ENCODE results near the gene NUDT21.
"Not testable (repeated sequence)": the region's sequence is repeated elsewhere in the genome, so short reads cannot be mapped to it uniquely, and the experiment has no call there.

DNA sequence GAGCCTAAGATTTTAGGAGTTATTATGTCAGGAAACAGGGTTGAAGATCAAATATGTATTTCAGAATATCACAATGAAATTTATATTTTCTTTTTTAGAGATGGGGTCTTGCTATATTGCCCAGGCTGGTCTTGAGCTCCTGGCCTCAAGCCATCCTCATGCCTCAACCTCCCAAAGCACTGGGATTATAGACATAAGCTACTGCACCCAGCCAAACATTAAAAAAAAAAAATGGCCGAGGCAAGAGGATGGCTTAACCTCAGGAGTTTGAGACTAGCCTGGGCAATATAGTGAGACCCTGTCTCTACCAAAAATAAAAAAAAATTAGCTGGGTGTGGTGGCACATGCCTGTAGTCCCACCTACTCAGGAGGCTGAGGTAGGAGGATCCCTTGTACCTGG is 37.7 kb upstream of the NUDT21 start:
- TF ChIP-seq, protein P1, sequence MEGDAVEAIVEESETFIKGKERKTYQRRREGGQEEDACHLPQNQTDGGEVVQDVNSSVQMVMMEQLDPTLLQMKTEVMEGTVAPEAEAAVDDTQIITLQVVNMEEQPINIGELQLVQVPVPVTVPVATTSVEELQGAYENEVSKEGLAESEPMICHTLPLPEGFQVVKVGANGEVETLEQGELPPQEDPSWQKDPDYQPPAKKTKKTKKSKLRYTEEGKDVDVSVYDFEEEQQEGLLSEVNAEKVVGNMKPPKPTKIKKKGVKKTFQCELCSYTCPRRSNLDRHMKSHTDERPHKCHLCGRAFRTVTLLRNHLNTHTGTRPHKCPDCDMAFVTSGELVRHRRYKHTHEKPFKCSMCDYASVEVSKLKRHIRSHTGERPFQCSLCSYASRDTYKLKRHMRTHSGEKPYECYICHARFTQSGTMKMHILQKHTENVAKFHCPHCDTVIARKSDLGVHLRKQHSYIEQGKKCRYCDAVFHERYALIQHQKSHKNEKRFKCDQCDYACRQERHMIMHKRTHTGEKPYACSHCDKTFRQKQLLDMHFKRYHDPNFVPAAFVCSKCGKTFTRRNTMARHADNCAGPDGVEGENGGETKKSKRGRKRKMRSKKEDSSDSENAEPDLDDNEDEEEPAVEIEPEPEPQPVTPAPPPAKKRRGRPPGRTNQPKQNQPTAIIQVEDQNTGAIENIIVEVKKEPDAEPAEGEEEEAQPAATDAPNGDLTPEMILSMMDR (IDR thresholded peaks at IDR 0.05 in 8 of 11, conservative IDR thresholded peaks at IDR 0.05 in 3 of 11): not testable (repeated sequence)
- TF ChIP-seq POLR2AphosphoS5 (IDR thresholded peaks at IDR 0.05): not testable (repeated sequence)

Measured in spleen (tissue), 7 donors.